Fibroblast of villous mesenchyme (primary cell): ENCODE results near the gene QSOX2. TPM values are rescaled to one million over a fixed set of nuclear protein-coding genes. Genes with fewer than 3 reads are reported as not detected.

ENCODE experiments used
- DNase-seq: peaks from one replicate; pipeline ENCODE4 v3.0.0-alpha.2; 2010; ENCODE audit warnings: low read depth
- H3K4me3 ChIP-seq: 2 replicates; pipeline ENCODE4 v1.5.1; 2011; ENCODE audit warnings: low read depth, mild to moderate bottlenecking, low read length
- CTCF ChIP-seq: IDR thresholded peaks from 2 replicates; pipeline ENCODE4 v1.5.1; 2012; ENCODE audit warnings: low read depth, mild to moderate bottlenecking, low read length; ENCODE audit not compliant: insufficient read depth
- total RNA-seq: library from RNA; depleted of rRNA; stranded (reverse); fragments of >200 nt; gene quantifications from 2 replicates; pipeline ENCODE4 v1.2.3, GENCODE V29; 2012

Gene QSOX2
- total RNA-seq, 1 donor, result 15.1 TPM

GRCh38 chr9:136177224-136177623, 68.4 kb downstream of the QSOX2 start:
- DNase-seq, result no peak
- H3K4me3 ChIP-seq, result no peak overlapping the region
- TF ChIP-seq CTCF, result no peak

- TF ChIP-seq CTCF, result no peak
- no peak for DNase-seq
- H3K4me3 ChIP-seq, result no peak overlapping the region
These were observed 69.9 kb downstream of the QSOX2 start for GRCh38 chr9:136175616-136176197.

GRCh38 chr9:136174779-136175615, 70.6 kb downstream of the QSOX2 start:
- TF ChIP-seq CTCF, result peak; percentile 10
- no peak overlapping the region for H3K4me3 ChIP-seq
- DNase-seq, result no peak

GRCh38 chr9:136173648-136174290, 71.8 kb downstream of the QSOX2 start:
- TF ChIP-seq CTCF, result no peak
- no peak overlapping the region for H3K4me3 ChIP-seq
- DNase-seq, result no peak

- H3K4me3 ChIP-seq, result no peak overlapping the region
- no peak for TF ChIP-seq CTCF
- no peak for DNase-seq
These were observed 73.1 kb downstream of the QSOX2 start for GRCh38 chr9:136172412-136173079.

- no peak overlapping the region for H3K4me3 ChIP-seq
- no peak for DNase-seq
- TF ChIP-seq CTCF, result no peak
These were observed 73.7 kb downstream of the QSOX2 start for GRCh38 chr9:136171801-136172411.
